HAP-1 (cell line): ENCODE results near the gene SCD5.
"Not testable (repeated sequence)": the region's sequence is repeated elsewhere in the genome, so short reads cannot be mapped to it uniquely, and the experiment has no call there.

Experiments used
- DNase-seq, 2 experiments: peaks; one replicate each; pipeline ENCODE4 v3.0.0-alpha.2; 2016 to 2020; ENCODE audit warnings: low spot score in 2 of 2
- H3K27me3 ChIP-seq: fragments of 250-450 bp; sonication (Bioruptor Pico); 2 replicates; pipeline ENCODE4 v1.5.1; 2020; ENCODE audit warnings: low read depth, mild to moderate bottlenecking, moderate library complexity
- H3K36me3 ChIP-seq: fragments of 250-450 bp; sonication (Bioruptor Pico); replicated peaks from 2 replicates; pipeline ENCODE4 v1.5.1; 2020; ENCODE audit warnings: mild to moderate bottlenecking
- H3K4me1 ChIP-seq: fragments of 250-450 bp; sonication (Bioruptor Pico); 2 replicates; pipeline ENCODE4 v1.5.1; 2020; ENCODE audit warnings: mild to moderate bottlenecking
- H3K4me3 ChIP-seq: fragments of 250-450 bp; sonication (Bioruptor Pico); 2 replicates; pipeline ENCODE4 v1.5.1; 2020; ENCODE audit warnings: mild to moderate bottlenecking, moderate library complexity
- H3K9me3 ChIP-seq: fragments of 250-450 bp; sonication (Bioruptor Pico); 2 replicates; pipeline ENCODE4 v1.5.1; 2020; ENCODE audit warnings: mild to moderate bottlenecking, moderate library complexity
- in situ Hi-C: fragments of 300-500 bp; cut with MboI; formaldehyde crosslinking; loops from 3 replicates; pipeline ENCODE4 v1.14.3; 2020; ENCODE audit warnings: low sequenced_read_pairs, inconsistent platforms, mixed read lengths

Gene SCD5

GRCh38 chr4:82798168-82799005 is at the start of gene SCD5:
Gene SCD5 (minus strand): TSS chr4:82798796. CDS start chr4:82798537, 259 bp downstream.
- no peaks in the 10 kb centered on the region for H3K36me3 ChIP-seq
- H3K9me3 ChIP-seq = no peaks in the 10 kb centered on the region
- H3K4me1 ChIP-seq = peaks cover 7% of the 10 kb centered on the region
- in situ Hi-C loops = no loop called here
- DNase-seq = peak; percentile 43 to 71
- peak within 1 kb of the TSS; percentile 48 for H3K4me3 ChIP-seq
- H3K27me3 ChIP-seq = peaks cover 3% of the 10 kb centered on the region; the same call in 1 of the 2 replicates

GRCh38 chr4:82842593-82842992 is 44.0 kb upstream of the SCD5 start:
- in situ Hi-C loops = no loop called here
- H3K27me3 ChIP-seq = no peaks in the 10 kb centered on the region
- no peaks in the 10 kb centered on the region for H3K4me1 ChIP-seq
- peaks cover 74% of the 10 kb centered on the region for H3K36me3 ChIP-seq
- no peak for DNase-seq
- no peak overlapping the region for H3K4me3 ChIP-seq
- H3K9me3 ChIP-seq = no peaks in the 10 kb centered on the region

- Histone ChIP-seq H3K4me3 (no peak overlapping the region), H3K36me3 (peaks cover 61% of the 10 kb centered on the region), H3K4me1 (no peaks in the 10 kb centered on the region), H3K27me3 (no peaks in the 10 kb centered on the region), H3K9me3 (no peaks in the 10 kb centered on the region)
- in situ Hi-C loops = no loop called here
- no peak for DNase-seq
Measured at GRCh38 chr4:82839624-82840023, 41.0 kb upstream of the SCD5 start.

GRCh38 chr4:82833696-82834313 is 35.2 kb upstream of the SCD5 start:
- H3K27me3 ChIP-seq = no peaks in the 10 kb centered on the region
- no peak overlapping the region for H3K4me3 ChIP-seq
- H3K4me1 ChIP-seq = no peaks in the 10 kb centered on the region
- H3K9me3 ChIP-seq = no peaks in the 10 kb centered on the region
- H3K36me3 ChIP-seq = peaks cover 45% of the 10 kb centered on the region
- no peak for DNase-seq
- in situ Hi-C loops = no loop called here

GRCh38 chr4:82833060-82833459 is 34.5 kb upstream of the SCD5 start:
- H3K4me1 ChIP-seq, H3K9me3 ChIP-seq, H3K27me3 ChIP-seq, H3K4me3 ChIP-seq, in situ Hi-C loops, DNase-seq: not testable (repeated sequence)
- peaks cover 46% of the 10 kb centered on the region for H3K36me3 ChIP-seq

DNA sequence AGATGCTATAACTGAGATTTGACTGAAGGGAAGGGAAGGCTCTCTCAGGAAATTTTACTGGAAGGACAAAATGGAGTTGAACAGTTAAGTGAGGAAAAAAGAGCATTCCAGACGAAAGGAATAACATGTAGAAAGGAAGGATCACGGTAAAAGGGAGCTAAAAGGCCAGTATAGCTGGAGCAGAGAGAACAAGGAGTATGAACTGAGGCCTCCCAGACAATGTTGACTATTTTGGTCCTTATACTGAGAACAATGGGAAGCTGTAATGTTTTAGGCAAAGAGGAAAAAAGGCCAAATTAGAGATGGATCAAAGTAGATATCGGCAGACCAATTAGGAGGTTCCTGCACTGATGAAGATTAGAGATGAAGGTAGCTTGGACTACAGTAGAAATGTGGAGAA is 26.8 kb upstream of the SCD5 start:
- DNase-seq = no peak
- in situ Hi-C loops = no loop called here
- no peaks in the 10 kb centered on the region for H3K27me3 ChIP-seq
- H3K4me1 ChIP-seq = no peaks in the 10 kb centered on the region
- H3K9me3 ChIP-seq = no peaks in the 10 kb centered on the region
- H3K36me3 ChIP-seq = peaks cover 91% of the 10 kb centered on the region
- no peak overlapping the region for H3K4me3 ChIP-seq

- in situ Hi-C loops = no loop called here
- no peak for DNase-seq
- Histone ChIP-seq H3K4me3 (no peak overlapping the region), H3K4me1 (no peaks in the 10 kb centered on the region), H3K36me3 (peaks cover 89% of the 10 kb centered on the region), H3K27me3 (no peaks in the 10 kb centered on the region), H3K9me3 (no peaks in the 10 kb centered on the region)
Measured at GRCh38 chr4:82823062-82823461, 24.5 kb upstream of the SCD5 start.

GRCh38 chr4:82820689-82821088 is 22.1 kb upstream of the SCD5 start:
- H3K36me3 ChIP-seq = peaks cover 68% of the 10 kb centered on the region
- no peaks in the 10 kb centered on the region for H3K9me3 ChIP-seq
- no peak for DNase-seq
- H3K27me3 ChIP-seq = no peaks in the 10 kb centered on the region
- no peaks in the 10 kb centered on the region for H3K4me1 ChIP-seq
- H3K4me3 ChIP-seq = no peak overlapping the region
- in situ Hi-C loops = no loop called here

DNA sequence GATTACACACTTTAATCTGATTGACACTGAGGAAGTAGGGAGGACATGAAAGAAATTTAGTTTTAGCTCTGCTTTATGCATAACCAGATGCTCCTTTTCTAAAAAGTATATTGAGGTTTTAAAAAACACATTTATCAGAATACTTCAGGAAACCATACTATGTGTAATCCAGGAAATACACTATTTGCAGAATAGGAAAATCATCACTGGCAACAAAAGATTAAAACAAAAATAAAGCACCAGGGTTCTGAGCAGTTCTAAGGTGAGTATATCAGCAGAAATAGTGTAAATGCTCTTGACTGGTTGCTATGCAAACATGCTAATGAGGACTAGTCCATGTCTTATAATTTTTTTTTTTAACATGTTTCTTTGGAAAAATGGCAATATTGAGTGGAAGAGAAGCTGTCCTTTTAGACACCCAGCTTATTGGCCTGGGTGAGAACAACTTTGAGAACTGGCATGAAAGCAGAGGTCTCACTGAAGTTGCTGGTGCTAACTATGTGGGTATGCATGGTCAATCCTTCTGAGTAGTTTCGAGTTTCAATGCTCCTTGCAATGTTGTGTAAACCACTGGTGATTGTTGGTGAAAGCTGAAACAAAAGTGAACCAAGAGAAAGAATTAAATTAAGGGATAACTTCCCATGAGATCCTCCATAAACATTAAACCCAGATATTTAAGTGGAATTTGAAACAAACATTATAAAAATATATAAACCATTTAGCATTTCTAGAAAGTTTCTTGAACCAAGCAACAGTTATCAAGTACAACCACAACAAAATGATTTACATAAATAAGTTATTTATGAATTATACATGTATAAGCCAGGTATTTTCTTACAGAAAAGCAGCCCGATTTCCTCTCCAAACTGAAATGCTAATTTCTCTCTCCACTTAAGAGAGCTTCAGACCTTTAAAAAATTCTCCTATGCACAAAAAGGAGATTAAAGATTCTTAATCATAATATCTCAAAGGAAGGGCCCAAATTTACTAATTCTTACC is 20.4 kb upstream of the SCD5 start:
- H3K27me3 ChIP-seq = no peaks in the 10 kb centered on the region
- in situ Hi-C loops = no loop called here
- no peak overlapping the region for H3K4me3 ChIP-seq
- peaks cover 51% of the 10 kb centered on the region for H3K36me3 ChIP-seq
- H3K9me3 ChIP-seq = no peaks in the 10 kb centered on the region
- no peak for DNase-seq
- H3K4me1 ChIP-seq = no peaks in the 10 kb centered on the region

DNA sequence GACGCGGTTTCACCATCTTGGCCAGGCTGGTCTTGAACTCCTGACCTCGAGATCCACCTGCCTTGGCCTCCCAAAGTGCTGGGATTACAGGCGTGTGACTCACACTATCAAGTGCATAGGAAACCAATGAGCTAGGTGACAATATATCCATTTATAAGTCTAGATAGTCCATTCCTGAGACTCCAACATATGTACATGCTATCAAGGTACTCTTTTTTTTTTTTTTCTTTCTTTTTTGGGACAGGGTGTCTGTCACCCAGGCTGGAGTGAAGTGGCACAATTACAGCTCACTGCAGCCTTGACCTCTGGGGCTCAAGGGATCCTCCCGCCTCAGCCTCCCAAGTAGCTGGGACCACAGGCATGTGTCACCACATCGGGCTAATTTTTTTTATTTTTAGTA is 18.3 kb upstream of the SCD5 start:
- H3K27me3 ChIP-seq, H3K9me3 ChIP-seq, in situ Hi-C loops, DNase-seq, H3K4me1 ChIP-seq, H3K4me3 ChIP-seq: not testable (repeated sequence)
- H3K36me3 ChIP-seq = peaks cover 30% of the 10 kb centered on the region

DNA sequence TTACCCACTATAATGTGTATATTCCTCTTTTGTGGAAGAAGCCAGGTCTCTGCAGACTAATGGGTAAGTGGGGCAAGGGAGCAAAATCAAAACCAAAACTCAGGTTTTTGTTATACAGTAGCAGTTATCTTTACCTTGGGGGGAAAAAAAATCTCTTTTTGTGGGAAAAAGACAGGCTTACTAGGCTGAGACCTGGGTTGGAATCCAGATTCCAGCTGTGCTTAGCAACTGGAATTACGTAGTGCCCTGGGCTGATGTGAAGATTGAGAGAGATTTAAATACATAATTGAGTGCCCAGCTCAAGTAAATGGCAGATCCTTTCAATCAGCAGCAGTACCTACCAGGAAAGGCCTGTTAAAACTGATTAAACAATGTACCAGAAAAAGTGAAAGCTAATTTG is 15.4 kb upstream of the SCD5 start:
- in situ Hi-C loops = no loop called here
- no peaks in the 10 kb centered on the region for H3K27me3 ChIP-seq
- H3K4me1 ChIP-seq = peaks cover 12% of the 10 kb centered on the region; the same call in 1 of the 2 replicates
- peaks cover 10% of the 10 kb centered on the region for H3K36me3 ChIP-seq
- no peaks in the 10 kb centered on the region for H3K9me3 ChIP-seq
- no peak overlapping the region for H3K4me3 ChIP-seq
- no peak for DNase-seq

DNA sequence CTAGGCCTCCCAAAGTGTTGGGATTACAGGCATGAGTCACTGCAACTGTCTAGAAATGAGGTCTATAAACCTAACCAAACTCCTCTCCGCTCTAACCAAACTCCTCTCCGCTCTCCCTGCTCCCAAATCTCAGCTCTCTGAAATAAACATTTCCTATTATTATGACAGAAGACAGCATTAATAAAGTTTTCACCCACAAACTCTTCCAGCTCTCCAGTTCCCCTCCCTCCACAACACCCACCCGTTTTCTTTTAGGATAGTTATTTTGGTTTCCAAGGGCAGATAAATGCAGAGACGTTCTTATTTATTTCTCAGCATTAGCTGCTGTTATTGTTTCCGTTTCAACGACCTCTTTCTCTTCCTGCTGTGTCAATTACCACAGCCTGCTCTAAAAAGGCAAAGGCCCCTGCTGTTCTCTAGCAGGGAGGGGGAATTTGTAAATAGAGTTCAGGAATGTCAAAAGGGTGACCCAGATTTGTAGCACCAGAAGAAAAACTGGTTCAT is 13.3 kb upstream of the SCD5 start:
- in situ Hi-C loops = no loop called here
- Histone ChIP-seq H3K4me3 (no peak overlapping the region), H3K4me1 (peaks cover 12% of the 10 kb centered on the region; the same call in 1 of the 2 replicates), H3K36me3 (no peaks in the 10 kb centered on the region), H3K9me3 (no peaks in the 10 kb centered on the region), H3K27me3 (no peaks in the 10 kb centered on the region)
- no peak for DNase-seq

DNA sequence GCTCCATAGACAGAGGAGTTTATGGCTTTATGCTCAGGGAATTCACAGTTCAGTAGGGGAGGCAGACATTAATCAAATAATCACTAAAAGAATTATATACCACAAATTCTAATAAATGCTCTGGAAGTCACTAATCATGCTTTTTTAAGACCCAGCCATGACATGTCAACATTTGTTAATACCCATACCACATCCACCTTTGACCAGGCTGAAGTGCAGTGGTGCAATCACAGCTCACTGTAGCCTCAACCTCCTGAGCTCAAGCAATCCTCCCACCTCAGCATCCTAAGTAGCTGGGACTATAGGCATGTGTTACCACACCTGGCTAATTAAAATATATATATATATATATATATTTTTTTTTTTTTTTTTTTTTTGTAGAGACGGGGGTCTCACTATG is 12.8 kb upstream of the SCD5 start:
- DNase-seq = no peak
- no peaks in the 10 kb centered on the region for H3K9me3 ChIP-seq
- no peaks in the 10 kb centered on the region for H3K27me3 ChIP-seq
- no peak overlapping the region for H3K4me3 ChIP-seq
- H3K4me1 ChIP-seq = peaks cover 12% of the 10 kb centered on the region; the same call in 1 of the 2 replicates
- in situ Hi-C loops = no loop called here
- no peaks in the 10 kb centered on the region for H3K36me3 ChIP-seq
